Karpas-422 (cell line): Measurements from ENCODE around the gene NPSR1. TPM values are rescaled to one million over a fixed set of nuclear protein-coding genes. Genes with fewer than 3 reads are reported as not detected.

Source experiments
- DNase-seq: peaks from one replicate; pipeline ENCODE4 v3.0.0-alpha.2; 2015
- H2AFZ ChIP-seq: fragments of 200-600 bp; sonication (generic); 2 replicates; pipeline ENCODE4 v1.6.1; 2014; ENCODE audit warnings: antibody characterized with exemption, low read length, mixed read lengths
- H3K27ac ChIP-seq: fragments of 200-600 bp; sonication (generic); 2 replicates; pipeline ENCODE4 v1.5.1; 2014; ENCODE audit warnings: mild to moderate bottlenecking, low read length, moderate library complexity
- H3K27me3 ChIP-seq: fragments of 200-600 bp; sonication (generic); 2 replicates; pipeline ENCODE4 v1.6.1; 2014; ENCODE audit warnings: low read length, mixed read lengths
- H3K36me3 ChIP-seq: fragments of 200-600 bp; sonication (generic); 2 replicates; pipeline ENCODE4 v1.6.1; 2014; ENCODE audit warnings: low read length, mixed read lengths; ENCODE audit not compliant: insufficient read depth
- H3K4me1 ChIP-seq: fragments of 200-600 bp; sonication (generic); 2 replicates; pipeline ENCODE4 v1.6.1; 2014; ENCODE audit warnings: mild to moderate bottlenecking, low read length, mixed read lengths
- H3K4me2 ChIP-seq: fragments of 200-600 bp; sonication (generic); 2 replicates; pipeline ENCODE4 v1.6.1; 2014; ENCODE audit warnings: low read length, low read depth, mild to moderate bottlenecking; ENCODE audit not compliant: poor library complexity, severe bottlenecking
- H3K4me3 ChIP-seq: fragments of 200-600 bp; sonication (generic); 2 replicates; pipeline ENCODE4 v1.5.1; 2014; ENCODE audit warnings: mild to moderate bottlenecking, antibody characterized with exemption, low read length, mixed read lengths
- H3K79me2 ChIP-seq: fragments of 200-600 bp; sonication (generic); 2 replicates; pipeline ENCODE4 v1.6.1; 2014; ENCODE audit warnings: mild to moderate bottlenecking, low read length, mixed read lengths
- H3K9ac ChIP-seq: fragments of 200-600 bp; sonication (generic); 2 replicates; pipeline ENCODE4 v1.6.0; 2014; ENCODE audit warnings: low read length
- H3K9me2 ChIP-seq: fragments of 200-600 bp; sonication (generic), shearing (Covaris generic); replicated peaks from 2 replicates; pipeline ENCODE4 v1.6.0; 2014; ENCODE audit warnings: mild to moderate bottlenecking, low read length, moderate library complexity; ENCODE audit not compliant: insufficient read depth
- H3K9me3 ChIP-seq: fragments of 300-700, 200-600 bp; sonication (generic); 2 replicates; pipeline ENCODE4 v1.6.1; 2014; ENCODE audit warnings: low read length, mixed read lengths
- H4K20me1 ChIP-seq: fragments of 200-600 bp; sonication (generic); 2 replicates; pipeline ENCODE4 v1.6.1; 2014; ENCODE audit warnings: mild to moderate bottlenecking, antibody characterized with exemption, low read length, low read depth; ENCODE audit not compliant: insufficient read depth
- total RNA-seq: library from RNA; depleted of rRNA; stranded (reverse); fragments of >200 nt; shearing (Covaris generic); gene quantifications from 2 replicates; pipeline ENCODE4 v1.2.3, GENCODE V29; 2014; ENCODE audit warnings: low replicate concordance

The NPSR1 gene
- total RNA-seq, 1 experiment from 2014 or later, result not detected

DNA sequence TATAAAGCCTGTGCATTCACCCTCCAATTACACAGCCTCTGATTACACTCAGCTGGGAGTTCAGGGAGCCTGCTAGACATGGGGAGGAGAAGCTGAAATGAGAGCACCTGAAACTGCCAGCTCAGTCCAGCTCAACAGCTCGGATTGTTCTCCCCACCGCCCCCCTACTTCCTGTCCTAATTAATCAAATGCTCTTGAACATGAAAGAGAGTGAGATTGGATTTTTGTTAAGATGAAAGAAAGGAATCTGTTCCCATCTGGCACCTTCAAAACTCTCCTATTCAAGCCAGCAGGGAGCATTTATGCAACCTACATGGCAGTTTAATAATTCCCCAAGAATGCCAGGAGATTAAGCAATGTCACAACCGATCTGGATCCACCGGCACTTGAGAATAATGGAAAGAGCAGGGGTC, 98.0 kb downstream of the NPSR1 start:
- H3K4me2 ChIP-seq, result no peak overlapping the region

DNA sequence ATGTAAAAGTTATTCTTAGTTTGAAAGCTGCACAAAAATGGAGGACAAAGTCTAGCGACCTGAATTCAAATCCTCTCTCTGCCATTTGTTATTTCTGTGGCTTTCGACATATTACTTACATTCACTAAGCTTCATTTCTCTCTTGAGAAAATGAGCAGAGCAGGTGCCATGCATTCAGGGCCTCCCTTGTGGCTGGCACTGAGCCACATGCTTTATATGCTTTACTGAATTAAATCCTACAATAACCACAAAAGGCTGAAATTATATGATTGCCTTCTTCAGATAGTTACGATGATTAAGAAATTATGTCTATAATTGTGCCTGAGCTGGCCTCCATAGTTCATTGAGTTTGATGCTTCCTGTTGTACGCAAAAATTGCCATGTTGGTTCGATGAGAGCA, 98.7 kb downstream of the NPSR1 start:
- Histone ChIP-seq H3K9me3 (no peaks in the 10 kb centered on the region), H3K9me2 (no peaks in the 10 kb centered on the region), H3K4me2 (no peak overlapping the region), H3K27me3 (no peaks in the 10 kb centered on the region), H3K9ac (no peak overlapping the region), H4K20me1 (no peaks in the 10 kb centered on the region), H3K4me3 (no peak overlapping the region), H3K27ac (no peak overlapping the region), H3K4me1 (no peaks in the 10 kb centered on the region), H3K36me3 (no peaks in the 10 kb centered on the region), H3K79me2 (no peaks in the 10 kb centered on the region), H2AFZ (no peak overlapping the region)
- peak; percentile 55 for DNase-seq

More for the DNA sequence above, 98.0 kb downstream of the NPSR1 start:
- Histone ChIP-seq H3K36me3 (no peaks in the 10 kb centered on the region), H3K9ac (no peak overlapping the region), H3K27me3 (no peaks in the 10 kb centered on the region), H3K4me1 (no peaks in the 10 kb centered on the region), H3K79me2 (no peaks in the 10 kb centered on the region), H3K9me2 (no peaks in the 10 kb centered on the region), H3K27ac (no peak overlapping the region), H3K4me3 (no peak overlapping the region), H4K20me1 (no peaks in the 10 kb centered on the region), H3K9me3 (no peaks in the 10 kb centered on the region), H2AFZ (no peak overlapping the region)
- no peak for DNase-seq

DNA sequence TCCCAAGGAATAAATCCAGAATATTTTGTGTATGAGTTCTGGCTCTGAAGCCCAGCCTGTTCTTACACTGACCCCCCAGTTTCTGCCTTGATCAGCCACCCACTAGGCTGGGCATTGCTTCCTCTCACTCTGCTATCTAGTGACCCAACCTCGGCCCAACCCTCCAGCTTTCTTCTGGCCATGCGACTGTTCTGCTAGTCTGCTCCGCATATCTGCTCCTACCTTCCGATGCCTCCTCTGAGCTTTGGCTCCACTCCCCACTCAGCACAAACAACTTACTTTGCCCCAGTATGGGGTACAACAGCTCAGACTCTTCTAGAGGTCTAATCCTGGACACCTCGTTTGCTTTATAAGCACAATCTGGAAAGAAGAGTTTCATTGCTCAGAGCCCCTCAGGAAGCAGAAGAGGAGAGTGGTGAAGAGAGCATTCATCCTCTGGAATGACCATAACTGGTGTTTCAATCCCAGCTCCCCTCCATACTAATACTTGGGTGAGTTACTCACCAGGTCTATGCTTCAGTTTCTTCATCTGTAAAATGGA, 99.6 kb downstream of the NPSR1 start:
- no peak overlapping the region for H3K9ac ChIP-seq
- no peaks in the 10 kb centered on the region for H3K79me2 ChIP-seq
- H3K4me2 ChIP-seq, result no peak overlapping the region
- no peak overlapping the region for H3K27ac ChIP-seq
- H3K4me3 ChIP-seq, result no peak overlapping the region
- no peaks in the 10 kb centered on the region for H3K9me3 ChIP-seq
- H3K4me1 ChIP-seq, result no peaks in the 10 kb centered on the region
- H4K20me1 ChIP-seq, result no peaks in the 10 kb centered on the region
- H3K36me3 ChIP-seq, result no peaks in the 10 kb centered on the region
- no peaks in the 10 kb centered on the region for H3K27me3 ChIP-seq
- no peaks in the 10 kb centered on the region for H3K9me2 ChIP-seq
- no peak overlapping the region for H2AFZ ChIP-seq
- DNase-seq, result no peak

DNA sequence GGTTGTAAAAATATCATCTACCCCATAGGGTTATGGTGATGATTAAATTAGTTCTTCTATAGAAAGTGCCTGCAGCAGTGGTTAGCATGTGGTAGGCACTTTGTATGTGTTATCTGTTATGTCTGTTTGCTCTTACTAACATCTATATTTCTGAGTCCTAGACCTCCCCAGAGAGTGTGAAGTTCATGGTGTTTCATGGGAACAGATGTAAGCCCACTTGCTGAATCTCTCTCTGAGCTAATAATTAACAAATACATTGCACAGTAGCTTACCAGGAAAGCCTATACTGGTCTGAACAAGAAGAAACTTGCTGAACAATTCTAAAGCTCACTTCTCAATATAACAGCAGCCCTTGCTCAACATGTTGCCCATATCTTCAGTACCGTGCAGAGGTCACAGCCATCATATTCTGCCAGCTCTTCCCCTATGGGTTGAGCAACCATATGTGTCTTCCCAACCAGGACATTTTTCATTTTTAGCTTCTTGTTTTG, 100.1 kb downstream of the NPSR1 start:
- no peak overlapping the region for H3K27ac ChIP-seq
- H3K9me2 ChIP-seq, result no peaks in the 10 kb centered on the region
- H3K4me1 ChIP-seq, result no peaks in the 10 kb centered on the region
- no peak overlapping the region for H2AFZ ChIP-seq
- H3K4me2 ChIP-seq, result no peak overlapping the region
- no peak overlapping the region for H3K4me3 ChIP-seq
- no peaks in the 10 kb centered on the region for H3K79me2 ChIP-seq
- H3K27me3 ChIP-seq, result no peaks in the 10 kb centered on the region
- H3K9me3 ChIP-seq, result no peaks in the 10 kb centered on the region
- DNase-seq, result no peak
- H3K36me3 ChIP-seq, result no peaks in the 10 kb centered on the region
- H3K9ac ChIP-seq, result no peak overlapping the region
- H4K20me1 ChIP-seq, result no peaks in the 10 kb centered on the region

DNA sequence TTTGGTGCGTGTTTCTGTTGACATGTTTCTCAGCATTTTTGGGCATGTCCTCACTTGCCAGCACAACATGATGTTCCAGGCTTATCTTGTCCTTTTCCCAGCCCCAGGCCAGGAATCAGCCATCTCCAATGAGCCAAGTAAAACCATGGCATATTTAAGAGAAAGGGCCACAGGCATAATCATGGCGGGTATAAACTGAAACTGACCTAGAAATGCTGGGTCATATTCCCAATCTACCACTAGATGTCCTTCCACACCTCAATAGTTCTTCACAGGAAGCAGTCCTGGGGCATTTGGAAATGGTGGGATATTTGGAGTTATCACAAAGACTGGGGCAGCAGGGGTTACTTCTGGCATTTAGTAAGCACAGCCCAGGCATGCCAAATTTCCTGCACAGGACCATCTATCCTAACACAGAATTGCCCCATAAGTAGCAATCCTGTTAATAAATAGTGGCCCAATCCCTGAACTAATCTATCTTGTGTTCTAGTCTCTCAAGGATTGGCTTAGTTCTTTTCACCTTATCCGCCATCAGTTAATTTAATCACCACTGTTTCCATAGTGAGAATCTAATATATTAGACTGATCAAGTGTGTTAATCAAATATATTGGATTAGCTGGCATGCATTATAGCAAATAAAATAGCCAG, 101.6 kb downstream of the NPSR1 start:
- no peaks in the 10 kb centered on the region for H3K36me3 ChIP-seq
- H3K4me2 ChIP-seq, result no peak overlapping the region
- no peaks in the 10 kb centered on the region for H3K9me2 ChIP-seq
- no peak overlapping the region for H3K27ac ChIP-seq
- H3K9ac ChIP-seq, result no peak overlapping the region
- DNase-seq, result peak; percentile 61
- H4K20me1 ChIP-seq, result no peaks in the 10 kb centered on the region
- H3K27me3 ChIP-seq, result no peaks in the 10 kb centered on the region
- no peaks in the 10 kb centered on the region for H3K9me3 ChIP-seq
- no peaks in the 10 kb centered on the region for H3K79me2 ChIP-seq
- no peak overlapping the region for H2AFZ ChIP-seq
- H3K4me1 ChIP-seq, result no peaks in the 10 kb centered on the region
- no peak overlapping the region for H3K4me3 ChIP-seq

DNA sequence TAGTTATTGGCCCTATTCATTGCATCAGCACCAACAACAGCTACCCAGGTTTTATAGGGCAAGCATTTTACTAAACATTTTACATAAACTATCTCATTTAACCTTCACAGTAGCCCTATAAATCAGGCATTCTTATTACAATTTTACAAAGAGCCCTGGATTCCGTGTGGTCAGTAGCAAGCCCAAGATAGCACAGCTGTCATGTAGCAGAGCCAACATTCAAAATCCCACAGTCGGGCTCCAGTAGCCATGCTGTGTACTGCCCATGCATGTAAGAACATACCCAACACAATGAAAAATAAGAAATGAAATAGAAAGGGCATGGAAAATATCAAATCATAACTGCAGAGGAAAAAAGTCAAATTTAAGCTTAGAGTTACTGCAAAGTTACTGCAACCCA, 102.3 kb downstream of the NPSR1 start:
- Histone ChIP-seq H3K79me2 (no peaks in the 10 kb centered on the region), H3K27me3 (no peaks in the 10 kb centered on the region), H3K4me1 (no peaks in the 10 kb centered on the region), H3K9ac (no peak overlapping the region), H3K36me3 (no peaks in the 10 kb centered on the region), H3K4me3 (no peak overlapping the region), H3K9me2 (no peaks in the 10 kb centered on the region), H3K4me2 (no peak overlapping the region), H2AFZ (no peak overlapping the region), H3K27ac (no peak overlapping the region), H3K9me3 (no peaks in the 10 kb centered on the region), H4K20me1 (no peaks in the 10 kb centered on the region)
- DNase-seq, result no peak

DNA sequence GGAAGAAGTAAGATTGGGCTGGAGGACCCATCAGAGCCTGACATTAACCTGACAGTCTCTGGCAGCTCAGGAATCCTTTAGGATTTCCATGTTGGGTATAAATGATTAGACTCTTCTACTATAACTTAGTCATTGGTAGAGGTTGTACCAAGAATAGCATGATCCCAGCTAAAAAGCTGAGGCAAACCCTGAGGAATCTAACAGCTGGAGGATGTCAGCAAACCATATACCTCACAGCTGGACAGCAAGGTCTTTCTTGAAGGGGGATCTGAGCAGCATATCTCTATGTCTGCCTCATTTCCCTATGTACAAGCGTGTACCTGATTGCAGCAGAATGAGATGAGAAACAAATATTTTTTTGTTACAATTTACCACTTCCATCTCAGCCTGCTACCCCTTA, 103.2 kb downstream of the NPSR1 start:
- H3K4me1 ChIP-seq, result no peaks in the 10 kb centered on the region
- no peak for DNase-seq
- no peaks in the 10 kb centered on the region for H4K20me1 ChIP-seq
- no peaks in the 10 kb centered on the region for H3K27me3 ChIP-seq
- H3K4me2 ChIP-seq, result no peak overlapping the region
- no peaks in the 10 kb centered on the region for H3K9me3 ChIP-seq
- no peaks in the 10 kb centered on the region for H3K36me3 ChIP-seq
- H3K4me3 ChIP-seq, result no peak overlapping the region
- no peak overlapping the region for H3K27ac ChIP-seq
- no peak overlapping the region for H3K9ac ChIP-seq
- no peak overlapping the region for H2AFZ ChIP-seq
- no peaks in the 10 kb centered on the region for H3K79me2 ChIP-seq
- H3K9me2 ChIP-seq, result no peaks in the 10 kb centered on the region

DNA sequence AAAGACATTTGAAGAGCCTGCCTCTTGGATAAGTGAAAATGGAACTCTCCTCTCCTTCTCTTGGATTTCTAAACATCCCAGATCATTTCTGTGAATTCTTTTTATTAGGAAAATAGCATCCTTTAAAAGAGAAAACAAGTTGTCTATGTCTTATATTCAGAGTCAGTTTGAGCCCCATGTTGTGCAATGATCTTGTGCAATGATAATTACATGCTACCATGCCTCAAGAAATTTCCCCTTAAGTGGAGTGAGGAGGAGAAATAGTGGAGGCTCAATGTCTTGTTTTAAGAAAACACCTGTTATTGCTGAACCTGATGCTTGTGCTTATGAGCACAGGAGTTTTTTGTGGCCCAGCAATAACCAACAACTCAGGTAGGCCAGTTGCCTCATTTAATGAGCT, 103.6 kb downstream of the NPSR1 start:
- Histone ChIP-seq H3K4me2 (no peak overlapping the region), H3K4me3 (no peak overlapping the region), H3K9me3 (no peaks in the 10 kb centered on the region), H4K20me1 (no peaks in the 10 kb centered on the region), H3K4me1 (no peaks in the 10 kb centered on the region), H3K9me2 (no peaks in the 10 kb centered on the region), H3K36me3 (no peaks in the 10 kb centered on the region), H3K27me3 (no peaks in the 10 kb centered on the region), H3K27ac (no peak overlapping the region), H2AFZ (no peak overlapping the region), H3K9ac (no peak overlapping the region), H3K79me2 (no peaks in the 10 kb centered on the region)
- no peak for DNase-seq
